Measurements from ENCODE around the gene ANO1. TPM values are rescaled to one million over a fixed set of nuclear protein-coding genes. Genes with fewer than 3 reads are reported as not detected.

The ANO1 gene
- total RNA-seq, 8 experiments from 2014 or later, result 0.20 to 0.71 (median 0.29) TPM; not detected in 2

DNA sequence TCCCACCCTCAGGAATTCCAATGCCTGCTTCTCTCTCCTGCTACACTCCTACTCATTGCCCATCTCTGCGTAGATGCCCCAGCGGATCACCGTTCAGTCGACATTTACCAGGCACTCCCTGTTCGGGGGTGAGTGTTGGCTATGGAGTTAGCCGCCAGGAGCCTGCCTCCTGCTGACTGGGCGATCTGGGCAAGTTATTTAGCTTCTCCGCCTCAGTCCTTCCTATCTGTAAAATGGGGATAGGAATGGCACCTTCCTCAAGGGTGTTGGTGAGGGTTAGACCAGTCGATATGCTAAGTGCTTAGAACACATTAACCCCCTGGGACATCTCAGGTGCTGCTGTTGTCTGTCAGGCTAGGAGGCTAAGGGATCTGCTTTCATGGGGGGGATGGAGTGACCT is 155.8 kb downstream of the ANO1 start:
- no peak for ATAC-seq (replicated peaks in 6 of 8)
- in situ Hi-C loops (cut with MboI; ENCODE audit: low pct_unique_long_range_greater_than_20kb in 2 of 9, low sequenced_read_pairs in 9 of 9, unreplicated experiment in 9 of 9), result no loop called here
- no peaks in the 10 kb centered on the region for H3K4me1 ChIP-seq (replicated peaks in 1 of 2)
- H3K4me3 ChIP-seq, result no peak overlapping the region
- H3K27ac ChIP-seq, result no peak overlapping the region
- WGBS, 10 experiments, result 20 to 100% (median 83%) methylated on average over 1 to 4 of the region's 9 CpGs; no CpG with 5 or more reads in 4 of the 10 experiments

Other genes with a start within 250 kb of the ANO1 start
- 10 to 100 TPM in 5 of 8 experiments, 1 to 10 TPM in 3; 7.0 to 24.2 (median 13.5) TPM for gene FADD, start 125.0 kb downstream of the ANO1 start, total RNA-seq
- 100 to 1,000 TPM in 1 of 8 experiments, 10 to 100 TPM in 7; 21.6 to 135 (median 39.0) TPM for gene PPFIA1, start 192.4 kb downstream of the ANO1 start, total RNA-seq